ENCODE measurements around the gene ADAMTS20.

Gene ADAMTS20, protein sequence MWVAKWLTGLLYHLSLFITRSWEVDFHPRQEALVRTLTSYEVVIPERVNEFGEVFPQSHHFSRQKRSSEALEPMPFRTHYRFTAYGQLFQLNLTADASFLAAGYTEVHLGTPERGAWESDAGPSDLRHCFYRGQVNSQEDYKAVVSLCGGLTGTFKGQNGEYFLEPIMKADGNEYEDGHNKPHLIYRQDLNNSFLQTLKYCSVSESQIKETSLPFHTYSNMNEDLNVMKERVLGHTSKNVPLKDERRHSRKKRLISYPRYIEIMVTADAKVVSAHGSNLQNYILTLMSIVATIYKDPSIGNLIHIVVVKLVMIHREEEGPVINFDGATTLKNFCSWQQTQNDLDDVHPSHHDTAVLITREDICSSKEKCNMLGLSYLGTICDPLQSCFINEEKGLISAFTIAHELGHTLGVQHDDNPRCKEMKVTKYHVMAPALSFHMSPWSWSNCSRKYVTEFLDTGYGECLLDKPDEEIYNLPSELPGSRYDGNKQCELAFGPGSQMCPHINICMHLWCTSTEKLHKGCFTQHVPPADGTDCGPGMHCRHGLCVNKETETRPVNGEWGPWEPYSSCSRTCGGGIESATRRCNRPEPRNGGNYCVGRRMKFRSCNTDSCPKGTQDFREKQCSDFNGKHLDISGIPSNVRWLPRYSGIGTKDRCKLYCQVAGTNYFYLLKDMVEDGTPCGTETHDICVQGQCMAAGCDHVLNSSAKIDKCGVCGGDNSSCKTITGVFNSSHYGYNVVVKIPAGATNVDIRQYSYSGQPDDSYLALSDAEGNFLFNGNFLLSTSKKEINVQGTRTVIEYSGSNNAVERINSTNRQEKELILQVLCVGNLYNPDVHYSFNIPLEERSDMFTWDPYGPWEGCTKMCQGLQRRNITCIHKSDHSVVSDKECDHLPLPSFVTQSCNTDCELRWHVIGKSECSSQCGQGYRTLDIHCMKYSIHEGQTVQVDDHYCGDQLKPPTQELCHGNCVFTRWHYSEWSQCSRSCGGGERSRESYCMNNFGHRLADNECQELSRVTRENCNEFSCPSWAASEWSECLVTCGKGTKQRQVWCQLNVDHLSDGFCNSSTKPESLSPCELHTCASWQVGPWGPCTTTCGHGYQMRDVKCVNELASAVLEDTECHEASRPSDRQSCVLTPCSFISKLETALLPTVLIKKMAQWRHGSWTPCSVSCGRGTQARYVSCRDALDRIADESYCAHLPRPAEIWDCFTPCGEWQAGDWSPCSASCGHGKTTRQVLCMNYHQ (N-terminal part only)

DNA sequence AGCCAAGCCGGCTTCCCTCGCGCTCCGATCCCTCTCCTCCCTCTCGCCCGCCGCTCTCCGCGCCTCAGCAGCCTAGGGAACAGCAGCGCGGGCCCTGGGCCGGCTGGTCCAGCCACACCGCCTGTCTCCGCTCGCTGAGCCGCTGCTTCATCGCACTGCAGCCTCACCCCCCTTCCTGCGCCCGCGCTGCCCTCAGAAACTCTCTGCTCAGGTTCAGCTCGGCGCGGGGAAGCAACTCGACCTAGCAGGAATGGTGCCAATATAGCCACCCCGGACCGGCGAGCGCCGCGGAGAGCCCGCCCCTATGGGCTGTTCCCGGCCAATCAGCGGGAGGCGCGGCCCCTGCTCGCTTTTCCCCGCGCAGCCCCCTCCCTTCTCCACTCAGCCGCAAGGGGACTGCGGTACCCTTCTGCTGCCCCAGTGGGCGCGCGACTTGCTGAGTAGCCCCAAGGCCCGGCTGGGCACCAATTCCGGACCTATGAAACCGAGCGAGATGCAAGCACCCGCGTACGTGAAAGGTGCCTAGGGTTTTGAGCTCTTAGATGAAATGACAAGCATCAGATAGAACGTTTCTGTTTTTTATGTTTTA lies at the start of gene ADAMTS20:
ADAMTS20 (minus strand) TSS at position 233 of the 589 bp plus-strand sequence. CDS start 282 bp downstream, outside the sequence.
- Mint-ChIP-seq H3K4me1 (peaks cover 12% of the 10 kb centered on the region), H3K27ac (peak within 1 kb of the TSS; percentile 54), H3K4me3 (peak within 1 kb of the TSS; percentile 96), H3K27me3 (ENCODE audit: low read depth, poor library complexity) (peaks cover 42% of the 10 kb centered on the region), H3K36me3 (ENCODE audit: low read depth) (peaks cover 23% of the 10 kb centered on the region), H3K9me3 (peaks cover 17% of the 10 kb centered on the region)
- TF ChIP-seq, protein P1, sequence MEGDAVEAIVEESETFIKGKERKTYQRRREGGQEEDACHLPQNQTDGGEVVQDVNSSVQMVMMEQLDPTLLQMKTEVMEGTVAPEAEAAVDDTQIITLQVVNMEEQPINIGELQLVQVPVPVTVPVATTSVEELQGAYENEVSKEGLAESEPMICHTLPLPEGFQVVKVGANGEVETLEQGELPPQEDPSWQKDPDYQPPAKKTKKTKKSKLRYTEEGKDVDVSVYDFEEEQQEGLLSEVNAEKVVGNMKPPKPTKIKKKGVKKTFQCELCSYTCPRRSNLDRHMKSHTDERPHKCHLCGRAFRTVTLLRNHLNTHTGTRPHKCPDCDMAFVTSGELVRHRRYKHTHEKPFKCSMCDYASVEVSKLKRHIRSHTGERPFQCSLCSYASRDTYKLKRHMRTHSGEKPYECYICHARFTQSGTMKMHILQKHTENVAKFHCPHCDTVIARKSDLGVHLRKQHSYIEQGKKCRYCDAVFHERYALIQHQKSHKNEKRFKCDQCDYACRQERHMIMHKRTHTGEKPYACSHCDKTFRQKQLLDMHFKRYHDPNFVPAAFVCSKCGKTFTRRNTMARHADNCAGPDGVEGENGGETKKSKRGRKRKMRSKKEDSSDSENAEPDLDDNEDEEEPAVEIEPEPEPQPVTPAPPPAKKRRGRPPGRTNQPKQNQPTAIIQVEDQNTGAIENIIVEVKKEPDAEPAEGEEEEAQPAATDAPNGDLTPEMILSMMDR (IDR thresholded peaks at IDR 0.05) = peak; percentile 65
- peak; percentile 90 for DNase-seq

DNA sequence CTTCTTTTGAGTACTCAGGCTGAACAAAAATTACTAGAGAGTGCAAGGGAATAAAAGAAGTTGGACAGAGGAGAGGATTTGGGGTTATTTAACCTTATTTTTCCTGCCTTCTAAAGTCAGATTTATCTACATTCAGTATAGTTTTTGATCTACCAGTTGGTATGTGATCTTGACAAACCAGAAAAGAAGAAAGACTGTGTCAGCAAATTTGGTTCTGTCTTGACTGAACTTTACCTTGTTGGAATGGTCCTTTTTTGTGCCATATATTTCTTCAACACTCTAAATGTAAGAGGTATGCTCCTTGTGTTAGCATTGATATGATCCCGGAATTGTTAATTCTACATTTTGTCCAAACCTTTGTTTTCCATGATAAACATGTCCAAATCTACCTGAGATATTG lies 47.7 kb upstream of the ADAMTS20 start:
- H3K4me1 Mint-ChIP-seq = no peaks in the 10 kb centered on the region
- H3K4me3 Mint-ChIP-seq = no peak overlapping the region
- no peak for DNase-seq
- TF ChIP-seq, protein P1 (IDR thresholded peaks at IDR 0.05) = no peak
- peaks cover 6% of the 10 kb centered on the region for H3K27me3 Mint-ChIP-seq (ENCODE audit: low read depth, poor library complexity)
- H3K9me3 Mint-ChIP-seq = no peaks in the 10 kb centered on the region
- H3K27ac Mint-ChIP-seq = no peak overlapping the region
- H3K36me3 Mint-ChIP-seq (ENCODE audit: low read depth) = no peaks in the 10 kb centered on the region

DNA sequence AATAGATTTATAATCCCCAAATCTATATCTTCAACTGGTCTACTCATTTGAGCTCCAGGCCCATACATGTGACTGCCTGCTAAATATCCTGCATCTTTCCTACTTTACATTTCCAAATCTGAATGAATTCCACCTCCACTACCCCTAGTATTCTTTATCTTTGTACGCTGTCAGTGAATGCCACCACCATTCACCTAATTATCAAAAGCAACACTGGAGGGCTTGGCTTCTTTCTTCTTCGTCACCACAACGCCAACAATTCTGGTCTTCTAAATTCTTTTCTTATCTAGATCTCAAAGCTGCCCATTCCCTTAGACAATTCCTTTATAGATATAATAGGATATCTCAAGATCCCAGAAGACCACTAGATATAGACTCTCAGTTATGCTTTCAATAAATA lies 47.1 kb upstream of the ADAMTS20 start:
- DNase-seq = no peak
- TF ChIP-seq, protein P1 (IDR thresholded peaks at IDR 0.05) = no peak
- no peak overlapping the region for H3K27ac Mint-ChIP-seq
- H3K27me3 Mint-ChIP-seq (ENCODE audit: low read depth, poor library complexity) = peaks cover 6% of the 10 kb centered on the region
- H3K9me3 Mint-ChIP-seq = no peaks in the 10 kb centered on the region
- no peak overlapping the region for H3K4me3 Mint-ChIP-seq
- H3K4me1 Mint-ChIP-seq = no peaks in the 10 kb centered on the region
- H3K36me3 Mint-ChIP-seq (ENCODE audit: low read depth) = no peaks in the 10 kb centered on the region

DNA sequence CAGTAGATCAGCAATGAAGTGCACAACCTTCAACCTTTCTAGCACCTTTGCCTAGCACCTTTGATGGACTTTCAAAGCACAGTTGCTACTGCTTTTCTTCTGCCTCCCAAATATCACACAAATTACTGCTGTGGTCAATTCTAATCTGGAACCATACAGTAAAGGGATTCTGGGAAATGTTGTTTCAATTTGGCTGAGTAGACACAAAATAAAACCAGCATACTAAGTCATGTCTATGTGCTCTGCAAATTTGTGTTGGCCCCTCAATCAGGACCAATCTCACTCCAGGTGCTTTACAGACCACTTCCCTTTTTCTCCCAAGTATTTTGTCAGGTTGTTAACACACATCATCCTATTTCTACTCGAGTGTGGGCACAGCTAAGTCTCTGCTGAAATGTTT lies 38.3 kb upstream of the ADAMTS20 start:
- TF ChIP-seq, protein P1 (IDR thresholded peaks at IDR 0.05) = no peak

DNA sequence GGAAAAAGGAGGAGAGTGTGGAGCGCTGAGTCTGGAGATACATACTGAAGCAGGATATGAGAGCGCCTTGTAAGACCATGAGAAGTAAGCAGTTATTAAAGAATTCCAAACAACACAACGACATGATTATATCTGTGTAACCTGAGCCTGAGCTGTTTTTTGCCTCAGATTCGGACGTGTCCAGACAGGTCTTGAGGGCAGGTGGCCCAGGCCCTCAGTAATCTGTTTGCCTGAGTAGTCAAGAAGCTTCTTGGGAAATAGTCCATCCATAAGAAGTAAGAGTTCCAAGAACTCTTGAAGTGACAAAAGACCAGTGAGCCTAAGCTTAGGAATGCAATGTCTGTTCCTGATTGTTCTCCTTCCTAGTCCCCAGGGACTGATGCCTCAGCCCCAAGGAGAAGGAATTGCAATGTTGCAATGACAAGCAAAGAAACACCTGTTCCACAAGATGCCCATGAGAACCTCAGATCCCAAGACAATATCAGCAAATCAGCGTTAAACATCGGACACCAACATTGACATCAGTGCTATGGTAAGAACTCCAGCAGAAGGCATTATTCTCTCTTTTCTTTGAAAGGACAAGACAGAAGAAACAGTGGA lies 34.7 kb upstream of the ADAMTS20 start:
- Mint-ChIP-seq H3K36me3 (ENCODE audit: low read depth) (no peaks in the 10 kb centered on the region), H3K9me3 (no peaks in the 10 kb centered on the region)

More for the DNA sequence above, 38.3 kb upstream of the ADAMTS20 start:
- H3K27me3 Mint-ChIP-seq (ENCODE audit: low read depth, poor library complexity) = no peaks in the 10 kb centered on the region
- no peaks in the 10 kb centered on the region for H3K9me3 Mint-ChIP-seq
- H3K4me1 Mint-ChIP-seq = no peaks in the 10 kb centered on the region
- no peak overlapping the region for H3K4me3 Mint-ChIP-seq
- no peak for DNase-seq
- no peak overlapping the region for H3K27ac Mint-ChIP-seq
- H3K36me3 Mint-ChIP-seq (ENCODE audit: low read depth) = no peaks in the 10 kb centered on the region

More for the DNA sequence above, 34.7 kb upstream of the ADAMTS20 start:
- TF ChIP-seq, protein P1 (IDR thresholded peaks at IDR 0.05) = no peak
- Mint-ChIP-seq H3K27ac (no peak overlapping the region), H3K4me1 (no peaks in the 10 kb centered on the region), H3K4me3 (no peak overlapping the region), H3K27me3 (ENCODE audit: low read depth, poor library complexity) (no peaks in the 10 kb centered on the region)
- no peak for DNase-seq
